Stimulated activated naive CD4-positive, alpha-beta T cell treated with Interleukin-2 at 50 U/mL for 16 hours (primary cell): ENCODE data around the gene PLXNA2.

Experiments
- DNase-seq: peaks from one replicate; lab custom pipeline; 2025; lab: John Stamatoyannopoulos, UW

The PLXNA2 gene

DNA sequence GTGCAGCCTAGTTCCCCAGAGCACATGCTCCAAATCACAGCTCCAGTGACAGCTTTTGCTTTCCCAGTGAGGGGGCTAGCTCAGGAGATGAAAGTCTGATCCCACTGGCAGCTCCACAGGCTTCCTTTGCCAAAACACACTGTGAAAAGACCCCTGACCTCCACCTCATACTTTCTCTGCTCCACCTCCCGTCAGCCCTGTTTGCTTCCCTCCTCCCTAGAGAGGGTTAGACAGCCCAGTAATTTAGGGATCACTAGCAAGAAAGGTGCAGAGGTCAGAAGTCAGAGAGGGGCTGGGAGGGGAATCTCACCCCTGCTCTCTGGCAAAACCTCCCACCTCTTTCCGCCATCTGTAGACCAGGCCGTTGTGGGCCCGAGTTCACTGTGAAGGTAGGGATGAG is 62.8 kb downstream of the PLXNA2 start:
- DNase-seq: no peak

DNA sequence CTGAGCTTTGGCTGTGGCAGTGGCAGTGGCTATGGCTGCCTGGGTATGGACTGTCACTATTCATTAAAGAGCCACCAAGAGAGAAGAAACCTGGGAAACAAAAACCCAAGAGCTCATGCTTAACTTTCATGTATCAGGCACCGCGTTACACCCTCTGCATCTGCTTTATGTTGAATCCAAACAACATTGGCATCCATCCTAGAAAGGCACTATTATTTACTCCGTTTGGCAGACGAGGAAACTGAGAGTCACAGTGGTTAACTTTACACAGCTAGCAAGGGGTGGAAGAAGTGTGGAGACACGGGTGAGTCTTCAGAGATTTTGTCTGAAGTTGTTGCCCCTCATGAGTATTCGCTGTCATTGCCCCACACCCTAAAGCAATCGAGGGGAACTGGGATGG is 63.8 kb downstream of the PLXNA2 start:
- DNase-seq: no peak

DNA sequence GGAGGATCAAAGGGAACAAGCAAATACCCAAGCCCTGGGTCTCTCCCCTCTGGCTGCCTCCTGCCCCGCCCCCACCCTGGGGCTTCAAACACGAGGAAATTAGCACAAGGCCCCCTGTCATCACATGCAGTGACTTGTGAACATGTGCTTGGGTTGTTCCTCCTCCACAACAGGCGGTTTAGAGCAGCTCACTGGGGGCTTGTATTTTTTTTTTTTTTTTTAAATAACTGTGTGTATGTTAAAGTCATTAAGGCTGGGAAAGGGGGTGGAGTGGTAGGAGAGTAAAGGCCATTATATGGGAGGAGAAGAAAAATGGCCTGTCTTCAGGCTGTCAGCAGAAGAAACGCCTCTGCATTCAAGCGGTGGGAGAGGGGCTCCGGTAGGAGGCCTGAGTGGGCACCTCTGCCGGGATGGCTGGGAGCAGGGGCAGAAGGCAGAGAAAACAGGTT is 64.2 kb downstream of the PLXNA2 start:
- DNase-seq: no peak

DNA sequence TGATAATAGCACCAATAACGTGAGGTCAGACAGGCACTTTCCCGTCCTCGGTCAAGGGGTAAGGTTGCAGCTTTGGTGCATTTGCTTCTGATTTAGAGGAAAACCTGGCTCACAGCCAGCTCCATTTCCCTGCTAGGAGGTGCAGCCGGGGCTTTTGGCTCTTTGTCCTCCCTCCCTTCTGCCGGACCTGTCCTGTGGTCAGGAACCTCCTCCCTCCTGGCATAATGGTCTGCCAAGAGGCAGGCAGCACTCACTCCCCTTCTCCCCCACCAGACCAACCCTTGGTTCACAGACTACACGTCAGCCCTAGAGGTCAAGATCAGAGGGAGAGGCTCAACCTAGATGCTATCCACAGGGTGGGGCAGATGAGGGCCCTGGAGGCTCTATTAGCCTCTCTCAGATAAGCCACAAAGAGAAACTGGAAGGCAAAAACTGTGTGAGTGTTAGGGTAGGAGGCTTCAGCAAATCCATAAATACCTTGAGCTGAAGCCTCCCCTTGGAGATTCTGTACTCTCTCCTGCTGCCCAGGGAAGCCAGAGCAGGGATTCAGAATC is 64.8 kb downstream of the PLXNA2 start:
- DNase-seq: no peak

DNA sequence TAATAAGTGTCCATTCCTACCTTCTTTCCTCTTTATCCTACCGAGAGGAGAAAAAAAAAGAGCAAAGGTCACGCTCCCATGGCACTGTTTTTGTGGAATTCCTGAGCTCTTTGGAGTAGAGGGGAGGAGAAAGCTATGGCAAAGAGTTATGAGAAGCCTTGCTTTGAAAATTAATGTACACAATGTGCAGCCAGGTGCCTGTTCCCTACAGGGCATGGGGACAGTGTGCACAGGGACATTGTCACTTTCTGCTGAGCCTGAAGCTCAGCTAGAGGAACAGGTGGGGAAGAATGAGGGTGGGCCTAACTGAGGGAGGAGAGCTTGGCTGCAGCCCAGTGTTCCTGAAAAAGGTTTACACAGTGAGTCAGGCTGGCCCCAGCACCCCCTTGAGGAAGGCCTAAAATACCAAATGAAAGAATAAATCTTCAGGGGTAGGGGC is 66.1 kb downstream of the PLXNA2 start:
- DNase-seq: no peak

DNA sequence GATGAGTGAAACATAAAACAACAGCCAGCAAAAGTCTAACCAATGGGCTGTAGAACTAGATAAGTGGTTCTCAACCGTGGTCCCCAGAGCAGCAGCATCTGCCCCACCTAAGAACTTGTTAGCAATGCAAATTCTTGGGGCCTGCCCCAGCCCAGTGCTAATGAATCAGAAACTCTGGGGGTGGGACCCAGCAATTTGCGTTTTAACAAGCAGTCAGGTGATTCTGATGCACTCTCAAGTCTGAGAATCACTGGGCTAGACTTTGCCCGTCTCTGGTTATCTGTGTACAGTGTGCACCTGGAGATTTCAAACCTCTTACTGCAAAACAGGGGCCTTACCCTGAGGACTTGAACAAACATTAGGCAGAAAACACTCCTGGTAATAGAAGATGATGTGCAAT is 66.5 kb downstream of the PLXNA2 start:
- no peak for DNase-seq

DNA sequence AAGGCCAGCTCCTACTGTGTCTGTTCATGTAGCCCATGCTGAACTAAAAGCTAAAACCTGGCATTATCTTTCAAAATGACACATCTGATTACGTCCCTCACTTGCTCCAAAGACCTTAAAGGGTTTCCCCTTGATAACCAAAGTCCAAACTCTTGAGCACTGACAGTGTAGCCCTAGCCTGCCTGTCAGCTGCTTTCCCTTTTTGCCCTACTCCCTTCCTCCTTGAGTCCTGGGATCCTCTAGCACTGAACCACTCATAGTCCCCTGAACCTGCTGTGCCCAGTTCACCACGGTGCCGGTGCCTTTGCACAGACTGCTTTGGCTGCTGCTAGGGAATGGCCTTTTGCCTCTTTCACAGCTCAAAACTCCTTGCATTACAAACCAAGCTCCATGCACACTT is 67.5 kb downstream of the PLXNA2 start:
- DNase-seq: no peak

DNA sequence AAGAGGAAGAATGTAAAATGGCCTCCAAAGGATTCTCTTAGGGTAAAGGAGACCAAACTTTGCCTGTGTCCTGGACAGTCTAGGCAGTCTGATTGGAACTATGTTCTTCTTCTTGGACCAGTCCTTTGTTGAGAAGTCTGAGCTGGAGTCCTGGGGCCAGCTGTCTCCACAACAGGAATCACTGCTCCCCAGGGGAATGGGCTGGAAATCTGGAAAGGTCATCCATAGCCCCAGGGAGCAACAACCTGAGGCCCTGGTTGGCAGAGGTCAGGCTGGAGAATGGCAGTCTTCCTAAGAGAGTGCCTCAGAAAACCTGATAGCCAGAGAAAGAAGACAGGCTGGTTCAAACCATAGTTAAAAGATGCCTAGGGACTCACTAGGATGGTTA is 68.7 kb downstream of the PLXNA2 start:
- no peak for DNase-seq

DNA sequence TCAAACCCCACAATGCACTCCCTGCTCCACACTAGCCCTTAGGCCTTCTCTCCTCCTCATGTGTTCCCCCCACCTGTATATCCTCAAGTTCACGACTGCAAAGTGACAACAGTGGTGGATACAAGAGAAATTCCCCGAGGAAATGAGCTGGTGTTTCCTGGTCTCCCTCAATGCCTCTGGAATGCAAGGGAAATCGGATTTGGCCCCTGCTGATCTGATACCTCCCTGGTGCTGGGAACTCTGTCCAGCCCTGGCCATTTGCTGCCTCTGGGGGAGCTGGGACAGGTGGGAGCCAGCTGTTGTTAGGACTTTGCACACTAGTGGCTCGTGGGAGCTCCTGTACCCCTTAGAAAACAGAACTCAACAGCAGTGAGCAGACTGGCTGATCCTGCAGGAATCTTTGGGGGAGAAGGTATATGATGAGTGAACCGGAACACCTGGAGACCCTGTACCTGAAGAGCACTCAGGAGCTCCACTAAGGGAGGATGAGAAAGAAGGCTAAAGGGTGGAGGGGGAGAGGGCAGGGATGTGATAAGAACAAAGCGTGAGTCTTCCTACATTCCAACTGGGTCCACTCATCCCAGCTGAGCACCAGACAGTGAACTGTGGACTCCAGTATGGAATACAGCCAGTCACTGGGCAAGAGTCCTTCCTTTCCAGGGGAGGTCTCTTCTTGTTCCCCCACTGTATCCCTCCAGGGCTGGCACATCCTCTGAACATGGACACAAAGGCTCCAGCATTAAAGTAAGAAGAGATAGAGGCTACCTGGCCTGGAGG is 69.3 kb downstream of the PLXNA2 start:
- no peak for DNase-seq

DNA sequence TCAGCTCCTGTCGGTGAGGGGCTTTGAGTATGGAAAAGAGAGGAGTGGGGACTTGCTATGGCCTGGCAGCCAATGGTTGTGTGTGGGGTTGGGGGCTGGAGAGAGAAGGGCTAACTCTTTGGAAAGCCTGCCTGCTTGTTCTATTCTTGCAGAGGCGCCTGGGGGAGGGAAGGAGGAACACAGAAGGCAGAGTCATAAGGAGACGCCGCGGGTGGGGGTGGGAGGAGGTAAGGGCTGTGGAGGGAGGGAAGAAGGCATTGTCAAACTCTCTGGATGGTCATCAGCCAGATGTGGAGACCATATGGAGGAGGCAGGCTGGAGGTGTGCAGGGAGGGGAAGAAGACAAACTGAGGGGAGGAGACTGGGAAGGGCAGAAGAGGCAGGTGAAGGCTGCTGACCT is 70.0 kb downstream of the PLXNA2 start:
- DNase-seq: no peak

DNA sequence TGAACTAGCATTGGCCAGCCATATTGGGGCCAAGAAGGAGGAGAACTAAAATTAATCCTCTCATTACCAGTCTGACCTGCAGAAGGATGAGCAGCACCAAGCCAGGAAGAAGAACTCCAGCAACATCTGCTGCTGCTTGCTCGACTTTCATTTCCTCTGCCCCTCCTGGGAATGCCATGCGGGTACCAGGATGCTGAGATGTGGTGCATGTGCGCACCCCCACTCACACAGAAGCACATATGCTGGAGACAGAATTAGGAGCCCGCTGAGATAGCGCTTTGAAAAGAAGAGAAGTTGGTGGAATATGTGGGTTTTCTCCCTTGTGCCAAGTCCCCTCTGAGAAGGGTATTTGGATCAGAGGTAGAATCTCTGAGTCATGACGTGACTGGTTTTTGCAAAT is 70.4 kb downstream of the PLXNA2 start:
- DNase-seq: no peak

DNA sequence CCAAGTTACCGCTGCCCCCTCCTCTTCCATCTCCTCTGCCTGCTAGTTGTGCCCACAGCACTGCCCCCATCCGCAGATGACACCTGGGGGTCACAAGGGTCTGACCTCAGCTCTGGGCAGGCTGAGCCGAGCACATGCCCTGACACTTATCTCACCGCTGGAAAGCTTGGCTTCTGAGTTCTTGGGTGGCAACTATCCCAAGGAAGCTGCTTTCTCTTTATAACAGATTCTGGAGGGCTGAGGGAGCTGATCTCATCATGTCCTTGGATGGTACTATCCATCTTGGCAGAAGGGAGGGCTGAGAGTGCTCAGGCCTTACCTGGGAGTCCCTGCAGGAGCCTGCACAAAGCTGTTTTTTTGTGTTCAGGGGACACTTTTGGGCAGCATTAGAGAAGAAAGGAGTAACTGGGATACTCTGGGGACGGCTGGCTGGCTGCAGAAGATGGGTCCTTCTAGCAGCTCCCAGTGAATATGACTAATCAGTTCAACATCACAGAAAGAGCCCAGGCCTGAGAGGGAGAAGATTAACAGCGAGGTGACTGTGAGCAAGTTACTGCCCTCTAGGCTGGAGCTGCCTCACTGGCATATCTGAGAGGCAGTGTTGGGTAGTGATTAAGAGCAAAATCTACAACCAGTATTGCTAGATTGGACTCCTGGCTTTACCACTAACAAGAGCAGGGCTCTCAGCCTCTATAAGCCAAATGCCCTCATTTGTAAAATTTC is 71.6 kb downstream of the PLXNA2 start:
- no peak for DNase-seq

DNA sequence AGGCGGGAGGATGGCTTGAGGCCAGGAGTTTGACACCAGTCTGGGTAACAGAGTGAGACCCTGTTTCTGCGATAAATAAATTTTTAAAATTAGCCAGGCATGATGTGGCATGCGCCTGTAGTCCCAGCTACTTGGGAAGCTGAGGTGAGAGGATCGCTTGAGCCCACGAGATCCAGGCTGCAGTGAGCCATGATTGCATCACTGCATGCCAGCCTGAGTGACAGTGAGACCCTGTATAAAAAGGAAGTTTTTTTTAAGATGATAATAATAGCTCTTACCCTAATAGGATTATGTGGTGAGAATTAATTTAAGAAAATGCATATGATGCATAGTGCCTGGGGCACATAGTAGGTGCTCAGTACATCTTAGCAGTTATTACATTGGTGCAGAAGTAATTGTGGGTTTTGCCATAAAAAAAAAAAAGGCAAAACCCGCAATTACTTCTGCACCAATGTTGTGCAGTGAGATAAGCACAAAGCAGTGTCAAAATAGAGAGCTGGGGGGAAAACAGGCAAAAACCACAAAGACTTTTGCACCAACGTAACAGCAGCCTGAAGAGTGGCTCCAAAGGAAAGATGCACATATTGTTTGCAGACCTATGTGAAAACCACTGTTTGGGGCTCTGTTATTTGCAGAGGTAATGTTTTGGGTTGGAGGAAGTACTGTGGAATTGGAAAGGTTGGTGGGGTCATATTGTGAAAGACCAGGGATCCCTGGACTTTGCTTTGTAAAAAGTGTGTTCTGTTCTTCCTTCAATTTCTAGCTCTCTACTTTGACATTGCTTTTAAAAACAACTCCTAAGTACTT is 72.4 kb downstream of the PLXNA2 start:
- no peak for DNase-seq

DNA sequence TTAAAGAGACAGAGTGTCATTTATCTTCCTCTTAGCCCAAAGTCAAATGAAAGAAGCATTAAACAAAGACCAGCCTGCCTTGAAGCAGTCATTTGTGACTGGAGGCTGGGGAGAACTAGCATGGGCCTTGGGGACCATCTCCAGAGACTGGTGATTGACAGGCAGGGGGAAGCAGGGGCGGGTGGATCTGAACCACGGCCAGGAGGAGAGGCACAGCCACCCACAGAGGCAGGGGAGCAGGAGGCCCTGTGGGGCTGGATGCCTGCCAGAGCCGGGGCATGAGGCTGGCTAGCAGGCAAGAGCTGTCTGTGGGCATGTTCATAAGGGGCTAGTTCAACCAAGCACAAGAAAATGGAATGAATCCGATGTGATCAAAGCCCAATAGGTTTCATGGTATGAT is 73.9 kb downstream of the PLXNA2 start:
- no peak for DNase-seq

DNA sequence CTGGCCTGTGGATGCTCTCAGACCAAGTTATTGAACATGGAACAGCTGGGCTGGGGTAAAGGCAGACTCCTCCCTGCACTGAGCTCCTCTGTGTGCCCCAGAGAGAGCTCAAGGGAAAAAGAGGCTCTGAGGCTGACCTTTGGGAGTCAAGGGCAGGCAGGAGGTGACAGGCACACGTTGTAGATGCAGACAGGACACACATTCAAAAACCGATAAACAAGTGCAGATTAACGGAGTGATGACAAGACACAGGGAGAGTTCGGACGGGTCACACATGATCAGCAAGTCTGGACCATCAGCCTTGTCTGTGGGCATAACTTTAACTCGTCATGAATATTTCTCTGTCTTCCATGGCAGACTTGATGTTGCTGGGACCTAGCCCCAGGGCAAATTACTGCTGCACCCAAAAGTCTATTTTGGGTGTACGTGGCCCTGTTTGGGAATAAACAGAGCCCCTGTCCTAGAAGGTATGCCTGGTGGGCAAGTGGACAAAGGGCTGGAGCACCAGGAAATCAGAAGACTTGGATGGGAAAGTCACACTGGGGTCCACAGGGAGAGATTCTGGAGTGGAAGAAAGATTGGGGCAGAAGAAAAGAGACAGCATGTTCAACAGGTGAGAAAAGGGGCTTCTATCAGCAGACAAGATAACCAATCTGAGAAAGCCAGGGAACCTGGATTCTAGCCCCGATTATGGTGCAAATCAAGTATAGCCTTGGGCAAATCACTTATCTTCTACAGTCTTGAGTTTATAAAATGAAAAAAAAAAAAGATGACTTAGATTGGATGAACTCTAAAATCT is 74.9 kb downstream of the PLXNA2 start:
- DNase-seq: no peak

DNA sequence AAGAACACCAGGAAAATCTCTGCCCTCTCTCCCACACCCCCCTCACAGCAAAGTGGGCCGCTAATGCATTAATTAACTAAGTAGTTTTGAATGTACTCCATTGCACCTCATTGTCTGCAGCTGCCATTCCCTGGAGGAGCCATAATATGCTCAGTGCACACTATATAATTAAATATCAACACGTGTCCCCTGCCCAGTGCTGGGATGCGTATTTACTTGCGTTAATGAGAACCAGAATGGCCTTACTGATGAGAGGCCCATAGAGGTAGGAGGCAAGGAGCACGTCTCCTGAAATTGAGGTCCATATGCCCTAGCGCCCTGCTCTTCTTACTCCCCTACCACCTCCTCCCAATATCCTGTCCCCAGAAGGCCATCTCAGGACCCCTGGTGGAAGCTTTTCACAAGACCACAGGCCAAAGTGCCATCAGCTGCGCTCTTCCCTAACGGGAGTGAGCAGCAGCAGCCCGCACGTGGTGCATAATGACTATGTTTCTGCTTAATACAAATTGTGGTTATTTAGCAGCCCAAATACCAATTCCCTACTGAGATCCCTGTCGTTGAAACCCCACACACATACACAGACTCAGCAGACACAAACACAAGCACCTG is 76.8 kb downstream of the PLXNA2 start:
- no peak for DNase-seq

DNA sequence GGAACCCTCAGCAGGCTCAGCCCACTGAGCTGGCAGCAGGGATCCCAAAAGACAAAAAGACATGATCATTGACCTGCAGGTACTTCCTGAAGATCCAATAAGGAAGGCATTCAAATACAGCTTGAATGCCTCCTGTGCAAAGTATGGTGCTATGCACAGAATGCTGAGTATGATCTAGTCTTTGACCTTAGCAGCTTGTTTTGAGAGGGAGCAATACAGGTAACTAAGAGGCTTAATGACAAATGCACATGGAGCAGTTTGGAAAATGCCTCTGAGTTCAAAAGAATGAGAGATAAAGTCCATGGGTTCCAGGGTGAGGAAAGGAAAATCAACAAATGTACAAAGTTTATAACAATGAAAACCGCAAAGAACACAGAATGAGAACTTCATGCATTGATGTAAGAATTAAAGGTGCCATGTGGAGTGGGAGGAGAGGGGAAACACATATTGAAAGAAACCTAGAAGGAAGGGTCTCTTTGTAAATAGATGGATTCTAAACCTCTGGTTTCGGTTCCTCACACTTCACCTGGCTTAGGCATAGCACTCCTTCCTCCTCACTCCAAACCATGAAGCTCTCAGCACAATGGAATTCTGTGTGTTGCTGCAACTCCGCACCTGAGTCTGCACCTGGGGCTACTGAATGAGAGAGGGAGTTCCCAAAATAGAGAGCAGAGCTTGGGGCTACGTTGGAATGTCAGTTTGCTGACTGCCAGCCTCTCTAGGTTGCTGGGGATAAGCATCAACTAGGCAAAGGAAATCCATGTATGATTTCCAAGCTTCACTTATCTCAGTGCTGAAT is 77.6 kb downstream of the PLXNA2 start:
- no peak for DNase-seq

DNA sequence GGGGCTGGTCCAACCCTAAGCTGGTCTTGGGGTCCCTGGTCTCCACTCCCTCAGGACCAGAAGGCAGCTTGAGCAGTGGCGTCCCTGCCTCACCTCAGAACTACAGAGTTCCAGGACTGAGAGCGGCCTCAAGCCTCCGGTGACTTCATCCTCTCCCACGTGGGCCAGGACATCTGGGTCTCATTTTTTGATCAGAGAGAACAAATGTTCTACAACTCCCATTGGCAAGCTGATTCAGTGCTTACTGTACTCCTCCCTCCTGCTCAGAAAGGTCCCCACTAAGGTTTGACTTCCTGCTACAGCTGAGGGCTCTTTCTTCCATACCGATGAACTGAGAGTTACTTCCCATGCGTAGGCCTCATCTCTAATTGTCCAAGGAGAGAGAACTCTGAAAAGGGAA is 78.5 kb downstream of the PLXNA2 start:
- no peak for DNase-seq

DNA sequence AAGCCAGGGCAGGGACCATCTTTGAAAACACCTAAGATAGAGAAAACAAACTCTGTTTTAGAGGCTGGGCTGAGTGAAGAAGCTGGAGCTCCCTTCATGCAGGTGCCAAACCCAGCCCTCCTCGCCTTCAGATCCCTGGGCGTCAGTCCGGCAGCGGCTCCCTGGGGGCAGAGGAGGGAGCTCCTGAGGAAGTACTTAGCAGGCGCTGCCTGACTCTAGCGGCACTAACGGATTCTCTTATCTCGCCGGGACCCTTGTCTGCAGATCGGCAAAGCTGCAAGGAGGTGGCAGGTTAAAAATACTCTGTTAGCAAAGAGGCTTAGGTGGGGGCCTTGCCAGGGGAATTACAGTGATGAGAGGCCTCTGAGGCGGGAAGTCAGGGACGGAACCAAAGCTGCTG is 79.6 kb downstream of the PLXNA2 start:
- DNase-seq: no peak

DNA sequence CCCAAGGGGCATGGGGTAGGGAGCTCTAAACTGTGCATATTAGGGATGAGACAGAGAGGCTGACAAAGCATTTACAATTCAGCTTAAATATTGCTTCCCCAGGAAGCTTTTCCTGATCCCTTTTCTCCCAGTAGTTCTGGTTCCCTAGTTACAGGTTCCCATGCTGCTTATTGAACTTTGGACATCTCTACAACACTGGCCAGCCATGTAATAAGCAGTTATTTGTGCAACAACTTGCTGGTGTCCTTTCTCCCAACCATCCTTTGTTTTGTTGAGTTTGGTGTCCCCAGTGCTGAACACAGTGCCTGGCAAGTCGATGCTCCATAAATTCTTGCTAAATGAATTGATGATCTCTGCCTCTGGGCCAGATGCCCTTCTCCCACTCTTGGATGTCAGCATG is 80.6 kb downstream of the PLXNA2 start:
- DNase-seq: no peak
